Bronchial epithelial cell (primary cell): Measurements from ENCODE around the gene UNC80. TPM values are rescaled to one million over a fixed set of nuclear protein-coding genes. Genes with fewer than 3 reads are reported as not detected.

ENCODE experiments used
- DNase-seq: peaks from one replicate; pipeline ENCODE4 v3.0.0-alpha.2; 2010; ENCODE audit warnings: low read depth
- FAIRE-seq: peaks from 2 replicates; lab custom pipeline; 2011; peaks lifted over from hg19 to GRCh38; lab: Jason Lieb, UNC
- H3K27me3 ChIP-seq: 2 replicates; pipeline ENCODE4 v1.5.1; 2011; ENCODE audit warnings: low read length; ENCODE audit not compliant: control insufficient read depth, insufficient read depth
- H3K36me3 ChIP-seq: 2 replicates; pipeline ENCODE4 v1.5.1; 2011; ENCODE audit warnings: low read length; ENCODE audit not compliant: control insufficient read depth, insufficient read depth
- H3K4me3 ChIP-seq: 2 replicates; pipeline ENCODE4 v1.5.1; 2011; ENCODE audit warnings: mild to moderate bottlenecking, low read depth, low read length, control low read depth
- CTCF ChIP-seq: IDR thresholded peaks from 2 replicates; pipeline ENCODE4 v1.5.1; 2011; ENCODE audit warnings: mild to moderate bottlenecking, moderate library complexity, low read length, control low read depth, inconsistent platforms; ENCODE audit not compliant: insufficient read depth, severe bottlenecking
- total RNA-seq: library from RNA; depleted of rRNA; stranded (reverse); fragments of >200 nt; gene quantifications from 2 replicates; pipeline ENCODE4 v1.2.1, GENCODE V29; 2014

The UNC80 gene
- total RNA-seq, 1 donor from 2014 or later = under 0.01 TPM

GRCh38 chr2:209868271-209868994, 96.8 kb downstream of the UNC80 start:
- FAIRE-seq (no peak), DNase-seq (no peak)
- H3K4me3 ChIP-seq = no peak overlapping the region
- H3K36me3 ChIP-seq = no peaks in the 10 kb centered on the region
- no peaks in the 10 kb centered on the region for H3K27me3 ChIP-seq
- no peak for TF ChIP-seq CTCF

- Histone ChIP-seq H3K36me3 (no peaks in the 10 kb centered on the region), H3K27me3 (no peaks in the 10 kb centered on the region), H3K4me3 (no peak overlapping the region)
- no peak for DNase-seq
- no peak for TF ChIP-seq CTCF
- no peak for FAIRE-seq
Observed at GRCh38 chr2:209870067-209870466, 98.4 kb downstream of the UNC80 start.

GRCh38 chr2:209872675-209873074, 101.0 kb downstream of the UNC80 start:
- TF ChIP-seq CTCF = no peak
- Histone ChIP-seq H3K36me3 (no peaks in the 10 kb centered on the region), H3K4me3 (no peak overlapping the region), H3K27me3 (no peaks in the 10 kb centered on the region)
- FAIRE-seq (no peak), DNase-seq (peak; percentile 57)

GRCh38 chr2:209875270-209875669, 103.6 kb downstream of the UNC80 start:
- TF ChIP-seq CTCF = no peak

GRCh38 chr2:209876211-209876610, 104.6 kb downstream of the UNC80 start:
- no peaks in the 10 kb centered on the region for H3K36me3 ChIP-seq
- DNase-seq (peak; percentile 87), FAIRE-seq (no peak)
- no peak overlapping the region for H3K4me3 ChIP-seq
- no peak for TF ChIP-seq CTCF
- no peaks in the 10 kb centered on the region for H3K27me3 ChIP-seq

More at GRCh38 chr2:209875270-209875669, 103.6 kb downstream of the UNC80 start:
- no peaks in the 10 kb centered on the region for H3K27me3 ChIP-seq
- H3K36me3 ChIP-seq = no peaks in the 10 kb centered on the region
- no peak for FAIRE-seq
- peak; percentile 89 for DNase-seq
- H3K4me3 ChIP-seq = no peak overlapping the region

- no peaks in the 10 kb centered on the region for H3K27me3 ChIP-seq
- H3K36me3 ChIP-seq = no peaks in the 10 kb centered on the region
- DNase-seq = peak; percentile 87
- H3K4me3 ChIP-seq = no peak overlapping the region
- no peak for TF ChIP-seq CTCF
- no peak for FAIRE-seq
Observed at GRCh38 chr2:209878701-209879100, 107.1 kb downstream of the UNC80 start.
